Measurements from ENCODE around the gene ANKRD18A.
"Not testable (repeated sequence)": the region's sequence is repeated elsewhere in the genome, so short reads cannot be mapped to it uniquely, and the experiment has no call there.

Gene ANKRD18A

DNA sequence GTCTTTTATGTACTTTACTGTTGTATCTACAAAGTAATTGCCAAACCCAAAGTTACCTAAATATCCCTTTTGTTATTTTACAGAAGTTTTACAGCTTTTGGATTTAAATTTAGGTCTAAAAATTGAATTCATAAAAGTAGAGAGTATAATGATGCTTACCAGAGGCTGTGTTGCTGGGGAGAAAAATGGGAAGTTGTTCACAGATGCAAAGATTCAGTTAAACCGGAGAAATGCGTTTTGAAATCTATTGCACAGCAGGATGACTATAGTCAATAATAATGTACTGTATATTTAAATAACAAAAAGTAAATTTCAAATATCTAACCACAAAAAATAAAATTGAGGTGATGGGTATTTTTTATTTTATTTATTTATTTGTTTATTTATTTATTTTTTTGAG is 2.6 kb upstream of the ANKRD18A start:
- no peak for DNase-seq

DNA sequence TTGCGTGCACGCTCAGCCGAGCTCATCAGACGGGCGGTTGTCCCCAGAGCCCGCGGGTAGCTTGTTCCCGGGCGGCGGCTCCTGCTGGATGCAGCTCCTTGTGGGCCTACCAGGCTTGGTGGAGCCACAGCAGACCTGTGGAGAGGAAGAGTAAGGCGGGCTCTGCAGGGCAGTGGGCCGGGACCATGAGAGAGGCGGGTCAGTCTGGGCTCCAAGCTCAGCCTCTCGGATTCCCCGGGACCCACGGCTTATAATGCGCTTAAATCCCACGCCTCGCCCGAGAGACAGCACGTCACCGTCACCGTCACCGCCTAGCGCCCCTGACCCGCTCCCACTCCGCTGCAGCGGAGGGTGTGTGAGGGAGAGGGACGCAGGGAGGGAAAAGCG is 1.9 kb upstream of the ANKRD18A start:
- DNase-seq, result no peak

DNA sequence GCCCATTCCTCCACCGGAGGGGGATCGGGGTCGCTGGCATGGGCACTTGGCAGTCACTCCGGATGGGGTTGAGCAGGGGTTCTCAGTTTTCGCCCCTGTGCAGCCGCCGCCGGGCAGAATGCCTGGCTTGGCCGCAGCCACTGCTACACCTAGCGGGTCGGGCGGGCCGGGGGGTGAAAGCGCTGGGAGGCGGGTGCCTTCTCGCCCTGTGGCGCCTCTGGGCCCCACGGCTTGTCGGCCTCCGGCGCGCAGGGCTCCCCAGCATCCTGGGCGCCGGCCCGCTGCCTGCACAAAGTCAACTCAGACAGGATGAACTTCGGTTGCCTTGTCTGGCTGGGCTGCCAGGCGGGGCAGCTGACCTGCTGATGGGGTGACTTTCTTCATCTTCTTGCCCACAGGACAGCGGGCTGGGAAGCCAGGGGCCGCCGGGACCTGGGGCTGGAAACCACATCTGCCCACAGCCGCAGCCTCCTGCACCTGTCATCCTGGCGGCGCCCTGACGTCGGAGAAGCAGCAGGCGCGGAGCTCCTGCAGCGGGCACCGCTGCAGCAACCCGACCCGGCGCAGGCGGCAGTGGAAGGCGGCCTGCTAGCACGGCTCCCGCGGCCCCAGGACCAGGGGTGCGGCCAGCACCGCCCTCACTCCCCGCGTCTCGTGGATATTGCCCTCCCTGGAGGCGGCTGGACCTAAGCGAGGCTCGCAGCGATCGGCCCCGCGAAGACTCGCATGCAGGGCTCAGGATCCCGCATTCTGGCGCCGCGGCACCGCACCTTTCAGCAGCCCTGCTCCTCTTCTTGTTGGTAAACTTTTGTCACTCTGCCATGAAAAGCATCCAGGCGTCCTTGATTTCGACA is 1.3 kb upstream of the ANKRD18A start:
- no peak for DNase-seq

DNA sequence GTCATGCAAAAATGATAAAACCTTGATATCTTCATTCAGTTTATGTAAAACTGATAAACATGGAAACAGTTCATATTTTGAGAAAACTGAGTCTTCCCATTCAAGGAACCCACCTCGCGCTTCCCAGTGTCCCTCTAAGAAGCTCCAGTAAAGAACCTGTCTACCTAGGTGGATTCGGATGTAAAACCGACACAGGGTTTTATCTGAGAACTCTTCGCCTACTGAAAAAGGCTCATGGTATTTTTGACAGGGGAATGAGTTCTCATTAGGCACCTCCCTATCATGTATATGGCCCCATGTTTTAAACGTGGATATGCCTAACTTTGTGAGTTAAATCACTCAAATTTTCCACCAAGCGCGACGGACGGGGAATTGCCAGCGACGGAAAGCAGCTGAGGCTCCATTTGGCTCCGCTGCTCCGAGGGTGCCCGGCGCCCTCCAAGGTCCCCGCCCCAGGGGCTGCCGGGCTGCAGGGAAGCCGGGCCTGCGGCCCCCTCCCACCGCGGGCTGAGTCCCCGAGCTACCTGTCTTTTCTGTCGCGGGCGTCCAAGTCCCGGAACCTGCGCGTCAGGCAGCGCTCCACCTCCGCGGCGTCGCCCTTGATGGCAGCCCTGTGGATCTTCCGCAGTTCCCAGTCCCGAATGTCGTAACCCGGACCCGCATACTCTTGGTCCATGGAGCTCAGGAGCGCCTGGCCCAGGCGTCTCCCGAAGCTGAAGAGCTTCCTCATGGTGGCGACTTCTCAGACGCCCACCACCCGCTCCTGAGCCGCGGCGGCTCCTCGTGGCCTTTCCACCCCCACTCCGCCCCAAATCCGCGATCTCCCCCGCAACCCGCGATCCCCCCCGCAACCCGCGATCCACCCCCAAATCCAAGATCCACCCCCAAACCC is 594 bp downstream of the ANKRD18A start:
- DNase-seq, result no peak

DNA sequence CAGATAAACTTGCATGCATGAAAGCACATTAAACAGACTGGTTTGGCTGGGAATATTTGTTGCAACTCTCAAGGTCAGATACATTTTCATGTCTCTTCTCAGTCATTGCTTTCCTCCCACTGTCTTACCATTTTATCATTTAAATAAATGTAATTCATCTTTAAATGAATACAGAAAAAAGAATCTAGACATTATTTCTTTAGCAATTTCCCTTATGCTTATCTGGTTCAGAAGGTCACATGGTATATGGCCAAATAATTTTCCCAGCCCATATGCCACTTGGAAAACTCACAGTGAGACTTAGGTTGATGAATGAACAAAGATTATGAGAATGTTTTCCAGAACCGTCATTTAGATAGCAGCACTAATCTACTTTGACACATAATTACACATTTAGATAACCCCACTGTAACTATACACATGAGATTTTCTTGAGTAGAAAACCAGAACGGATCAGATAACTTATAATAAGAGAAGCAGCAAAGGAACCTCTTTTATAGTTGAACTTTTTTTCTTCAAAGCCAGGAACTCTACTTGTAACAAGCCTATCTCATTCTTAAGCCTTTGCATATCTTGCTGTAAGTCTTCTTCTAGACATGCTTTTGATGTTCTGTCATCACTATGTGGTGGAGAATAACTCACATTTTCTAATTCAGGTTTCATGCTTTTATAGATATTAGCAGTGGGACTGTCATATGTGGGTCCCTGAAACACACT is 22.2 kb downstream of the ANKRD18A start:
- not testable (repeated sequence) for DNase-seq

DNA sequence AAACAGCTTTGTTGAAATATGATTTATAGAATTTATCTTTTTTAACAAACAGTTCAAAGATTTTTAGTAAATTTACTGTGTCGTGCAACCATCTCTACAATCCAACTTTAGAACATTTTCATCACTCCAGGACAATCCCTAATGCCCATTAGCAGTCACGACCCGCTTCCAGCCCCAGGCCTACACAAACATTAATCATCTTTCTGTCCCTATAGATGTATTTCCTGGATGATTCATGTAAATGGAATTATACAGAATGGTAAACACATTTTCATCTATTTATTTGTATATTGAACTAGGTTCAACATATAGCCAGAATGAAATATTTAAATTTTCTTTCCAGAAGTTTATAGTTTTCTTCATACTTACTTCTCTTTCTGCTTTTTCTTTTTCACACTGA is 25.3 kb downstream of the ANKRD18A start:
- not testable (repeated sequence) for DNase-seq

DNA sequence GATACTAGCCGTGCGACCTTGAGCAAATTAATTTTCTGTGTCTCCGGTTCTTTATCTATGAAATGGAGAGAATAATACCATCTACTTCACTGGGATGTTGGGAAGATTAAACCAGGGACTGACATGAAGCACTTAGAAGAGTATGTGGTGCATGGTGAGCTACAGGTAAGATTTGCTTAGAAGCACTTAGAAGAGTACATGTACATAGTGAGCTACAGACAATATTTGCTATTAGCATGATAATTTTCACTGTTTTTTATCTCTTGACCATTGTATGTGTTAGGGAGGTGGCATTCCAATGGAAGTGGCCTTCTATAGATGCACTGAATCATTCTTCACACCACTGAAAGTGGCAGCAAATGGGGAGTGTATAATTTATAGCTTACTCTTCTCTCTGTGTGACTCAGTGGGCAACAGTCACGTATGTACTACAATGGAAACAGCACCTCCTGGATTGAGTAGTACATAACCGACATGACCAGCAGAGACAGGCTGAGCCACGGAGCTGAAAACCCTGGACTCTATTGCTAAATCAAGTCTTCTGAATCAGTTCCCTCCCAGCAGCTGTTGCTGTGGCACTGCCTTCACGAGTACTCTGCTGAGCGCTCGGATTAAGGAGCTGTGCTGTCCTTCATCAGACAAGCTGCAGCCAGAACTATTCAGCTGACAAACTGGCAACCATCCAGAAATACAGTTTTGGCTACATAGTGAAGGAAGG is 28.9 kb downstream of the ANKRD18A start:
- DNase-seq, result not testable (repeated sequence)

DNA sequence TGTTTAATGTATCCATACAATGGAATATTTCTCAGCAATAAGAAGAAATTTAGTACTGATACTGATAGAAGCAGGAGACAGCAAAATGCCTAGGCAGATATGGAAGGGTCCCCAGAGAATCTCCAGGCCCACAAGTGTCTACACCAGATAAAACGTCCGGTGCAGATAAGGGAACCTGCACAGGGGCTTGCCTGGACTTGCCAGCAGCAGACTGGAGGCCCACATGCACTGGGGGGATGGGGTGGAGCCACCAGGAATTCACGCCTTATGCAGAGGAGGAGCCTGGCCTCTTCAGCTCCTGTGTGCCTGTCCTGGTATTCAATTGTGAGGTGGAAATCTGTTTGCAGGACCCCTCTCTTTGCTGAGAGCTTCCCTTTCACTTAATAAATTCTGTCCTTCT is 36.6 kb downstream of the ANKRD18A start:
- DNase-seq, result not testable (repeated sequence)

DNA sequence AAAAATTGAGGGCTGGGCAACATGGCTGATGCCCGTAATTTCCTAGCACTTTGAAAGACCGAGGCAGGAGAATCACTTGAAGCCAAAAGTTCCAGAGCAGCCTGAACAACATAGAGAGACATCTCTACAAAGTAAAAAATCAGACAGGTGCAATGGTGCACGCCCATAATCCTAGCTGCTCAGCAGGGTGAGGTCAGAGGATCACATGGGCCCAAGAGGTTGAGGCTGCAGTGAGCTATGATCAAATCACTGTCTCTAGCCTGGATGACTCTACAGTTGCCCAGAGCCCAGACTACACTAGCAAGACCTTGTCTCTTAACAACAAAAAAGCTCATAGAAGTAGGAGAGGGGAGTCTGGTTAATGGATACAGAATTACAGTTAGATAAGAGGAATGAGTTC is 40.3 kb downstream of the ANKRD18A start:
- not testable (repeated sequence) for DNase-seq

DNA sequence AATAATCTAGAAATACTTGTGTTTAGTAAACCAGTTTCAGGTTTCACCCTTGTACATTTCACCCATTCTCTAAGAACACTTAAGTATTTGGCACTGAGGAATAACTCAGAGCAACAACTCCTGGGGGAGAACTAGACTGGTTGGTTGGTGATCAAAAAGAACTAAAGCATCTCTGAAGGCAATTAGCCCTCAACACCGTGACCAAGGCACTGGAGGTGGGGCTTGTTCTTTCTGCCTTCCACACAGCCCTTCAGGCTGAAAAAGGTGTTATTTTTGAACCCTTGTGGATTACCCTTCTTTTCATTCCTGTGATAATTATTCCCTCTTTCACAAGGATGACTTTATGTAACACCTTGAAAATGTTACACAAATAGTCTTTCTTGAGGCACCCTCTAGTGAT is 44.2 kb downstream of the ANKRD18A start:
- not testable (repeated sequence) for DNase-seq

DNA sequence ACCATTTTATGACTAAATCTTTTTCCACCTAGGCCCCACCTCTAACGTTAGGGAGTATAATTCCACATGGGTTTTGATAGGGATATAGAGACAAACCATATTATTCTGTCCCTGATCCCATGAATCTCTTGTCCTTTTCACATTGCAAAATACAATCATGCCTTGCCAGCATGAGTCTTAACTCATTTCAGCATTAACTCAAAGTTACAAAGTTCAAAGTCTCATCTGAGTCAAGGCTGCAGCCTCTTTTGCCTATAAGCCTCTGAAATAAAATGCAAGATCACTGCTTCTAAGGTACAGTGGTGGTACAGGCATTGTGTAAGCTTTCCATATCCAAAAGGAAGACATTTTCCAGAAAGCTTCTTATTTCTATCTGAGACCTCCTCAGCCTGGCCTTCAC is 54.3 kb downstream of the ANKRD18A start:
- not testable (repeated sequence) for DNase-seq

DNA sequence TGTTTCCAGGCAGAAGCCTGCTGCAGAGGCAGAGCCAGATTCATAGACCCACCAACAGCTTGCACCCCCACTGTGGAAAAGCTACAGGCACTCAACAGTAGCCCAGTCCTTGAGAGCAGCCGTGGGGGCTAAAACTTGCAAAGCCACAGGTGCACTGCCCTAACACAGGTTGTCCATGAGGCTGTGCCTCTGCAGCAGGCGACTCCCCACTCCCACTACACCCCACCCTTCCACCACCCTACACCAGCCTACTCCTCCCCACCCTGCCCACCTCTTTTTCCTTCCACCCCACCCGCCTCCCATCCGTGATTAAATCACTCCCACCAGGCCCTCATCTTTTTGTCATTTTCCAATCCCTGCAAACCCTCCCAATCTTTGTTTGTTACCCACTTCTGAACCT is 55.2 kb downstream of the ANKRD18A start:
- DNase-seq, result not testable (repeated sequence)

DNA sequence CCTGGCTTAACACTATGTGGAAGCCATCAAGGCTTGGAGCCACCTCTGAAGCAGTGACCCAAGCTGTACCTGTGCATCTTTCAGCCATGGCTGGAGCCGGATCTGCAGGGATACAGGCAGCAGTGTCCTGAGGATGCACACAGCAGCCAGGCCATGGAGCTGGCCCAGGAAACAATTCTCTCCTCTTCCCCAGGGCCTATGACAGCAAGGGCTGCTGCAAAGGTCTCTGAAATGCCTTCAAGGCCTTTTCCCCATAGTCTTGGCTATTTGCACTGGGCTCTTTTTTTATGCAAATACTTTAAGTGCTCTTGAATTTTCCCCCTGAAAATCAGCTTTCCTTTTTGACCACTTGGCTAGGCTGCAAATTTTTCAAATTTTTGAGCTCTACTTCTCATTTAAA is 56.5 kb downstream of the ANKRD18A start:
- not testable (repeated sequence) for DNase-seq

DNA sequence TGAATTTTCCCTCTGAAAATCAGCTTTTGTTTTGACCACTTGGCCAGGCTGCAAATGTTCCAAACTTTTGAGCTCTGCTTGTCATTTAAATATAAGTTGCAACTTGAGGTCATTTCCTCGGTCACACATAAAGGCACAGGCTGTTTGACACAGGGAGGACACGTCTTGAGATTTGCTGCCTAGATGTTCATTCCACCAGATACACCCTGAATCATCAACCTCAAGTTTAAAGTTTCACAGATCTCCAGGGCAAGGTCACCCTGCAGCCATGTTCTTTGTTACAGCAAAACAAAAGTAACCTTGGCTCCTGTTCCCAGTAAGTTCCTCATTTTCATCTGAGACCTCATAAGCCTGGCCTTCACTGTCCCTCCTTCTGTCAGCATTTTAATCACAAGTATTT is 59.3 kb downstream of the ANKRD18A start:
- DNase-seq, result not testable (repeated sequence)

DNA sequence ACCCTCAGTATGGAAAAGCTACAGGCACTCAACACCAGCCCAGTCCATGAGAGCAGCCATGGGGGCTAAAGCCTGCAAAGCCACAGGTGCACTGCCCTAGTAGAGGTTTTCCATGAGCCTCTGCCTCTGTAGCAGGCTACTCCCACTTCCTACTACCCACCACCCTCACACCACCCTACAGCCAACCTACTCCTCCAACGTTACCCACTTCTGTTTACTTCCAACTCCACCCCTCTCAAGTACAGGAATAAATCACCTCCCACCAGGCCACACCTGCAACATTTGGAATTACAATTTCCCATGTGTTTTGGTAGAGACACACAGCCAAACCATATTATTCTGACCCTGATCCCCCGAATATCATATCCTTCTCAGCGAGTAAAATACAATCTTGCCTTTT is 61.2 kb downstream of the ANKRD18A start:
- not testable (repeated sequence) for DNase-seq

DNA sequence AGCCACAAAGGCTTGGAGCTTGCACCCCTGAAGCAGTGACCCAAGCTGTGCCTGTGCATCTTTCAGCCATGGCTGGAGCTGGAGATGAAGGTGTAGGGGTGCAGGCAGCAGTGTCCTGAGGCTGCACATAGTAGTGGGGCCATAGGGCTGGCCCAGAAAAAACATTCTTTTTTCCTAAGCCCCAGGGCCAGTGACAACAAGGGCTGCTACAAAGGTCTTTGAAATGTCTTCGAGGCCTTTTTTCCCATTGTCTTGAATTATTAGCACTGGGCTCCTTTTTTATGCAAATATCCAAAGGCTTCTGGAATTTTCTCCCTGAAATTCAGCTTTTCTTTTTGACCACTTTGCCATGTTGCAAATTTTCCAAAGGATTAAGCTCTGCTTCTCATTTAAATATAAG is 62.6 kb downstream of the ANKRD18A start:
- not testable (repeated sequence) for DNase-seq

DNA sequence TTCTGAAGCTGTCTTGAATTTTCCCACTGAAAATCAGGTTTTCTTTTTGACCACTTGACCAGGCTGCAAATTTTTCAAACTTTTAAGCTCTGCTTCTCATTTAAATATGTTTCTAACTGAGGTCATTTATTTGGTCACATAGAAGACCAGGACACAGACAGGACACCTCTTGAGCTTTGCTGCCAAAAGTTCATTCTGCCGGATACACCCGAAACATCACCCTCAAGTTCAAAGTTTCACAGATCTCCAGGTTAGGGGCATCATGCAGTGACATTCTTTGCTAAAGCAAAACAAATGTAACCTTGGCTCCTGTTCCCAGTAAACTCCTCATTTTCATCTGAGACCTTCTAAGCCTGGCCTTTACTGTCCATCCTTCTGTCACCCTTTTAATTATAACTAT is 65.4 kb downstream of the ANKRD18A start:
- not testable (repeated sequence) for DNase-seq

DNA sequence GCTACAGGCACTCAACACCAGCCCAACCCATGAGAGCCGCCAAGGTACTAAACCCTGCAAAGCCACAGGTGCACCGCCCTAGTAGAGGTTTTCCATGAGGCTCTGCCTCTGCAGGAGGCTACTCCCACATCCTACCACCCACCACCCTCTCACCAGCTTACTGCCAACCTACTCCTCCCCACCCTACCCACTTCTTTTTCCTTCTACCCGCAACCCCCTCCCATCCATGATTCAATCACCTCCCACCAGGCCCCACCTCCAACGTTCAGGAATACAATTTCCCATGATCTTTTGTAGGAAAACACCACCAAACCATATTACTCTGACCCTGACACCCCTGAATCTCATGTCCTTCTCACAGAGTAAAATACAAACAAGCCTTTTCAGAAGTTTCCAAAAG is 67.4 kb downstream of the ANKRD18A start:
- DNase-seq, result not testable (repeated sequence)

DNA sequence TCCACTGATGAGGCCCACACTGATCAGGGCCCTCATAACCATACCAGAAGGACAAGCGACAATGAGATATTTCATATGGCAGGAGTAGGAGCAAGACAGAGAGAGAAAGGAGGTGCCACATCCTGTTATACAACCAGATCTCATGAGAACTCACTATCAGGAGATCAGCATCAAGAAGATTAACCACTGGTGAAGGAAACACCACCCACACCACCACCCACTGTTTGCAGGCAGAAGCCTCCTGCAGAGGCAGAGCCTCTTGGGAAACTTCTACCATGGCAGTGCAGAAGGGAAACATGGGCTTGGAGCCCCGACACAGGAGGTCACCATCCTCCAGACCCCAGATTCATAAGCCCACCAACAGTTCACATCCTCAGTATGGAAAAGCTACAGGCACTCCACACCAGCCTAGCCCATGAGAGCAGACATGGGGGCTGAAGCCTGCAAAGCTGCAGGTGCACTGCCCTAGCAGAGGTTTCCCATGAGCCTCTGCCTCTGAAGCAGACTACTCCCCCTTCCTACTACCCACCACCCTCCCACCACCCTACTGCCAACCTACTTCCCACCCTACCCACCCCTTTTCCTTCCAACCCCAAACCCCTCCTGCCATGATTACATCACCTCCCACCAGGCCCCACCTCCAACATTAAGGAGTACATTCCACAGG is 73.8 kb downstream of the ANKRD18A start:
- DNase-seq, result not testable (repeated sequence)

DNA sequence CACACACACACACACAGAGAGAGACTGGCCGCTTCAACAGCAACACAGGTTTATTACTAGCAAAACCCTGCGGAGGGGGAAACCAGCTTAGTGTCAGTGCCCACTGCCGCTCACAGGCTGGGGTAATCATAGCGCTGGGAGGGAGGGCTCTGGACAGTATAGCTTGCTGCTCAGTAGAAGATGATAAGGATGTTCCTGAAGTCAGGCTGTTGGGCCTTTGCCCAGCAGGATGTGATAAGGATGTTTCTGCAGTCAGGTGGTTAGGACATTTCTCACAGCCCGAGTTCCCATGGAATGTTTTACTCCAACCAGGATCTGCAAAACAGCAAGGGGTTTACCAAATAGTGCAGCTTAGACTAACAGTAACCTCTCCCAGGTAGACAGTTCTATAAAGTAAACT is 79.9 kb downstream of the ANKRD18A start:
- not testable (repeated sequence) for DNase-seq

DNA sequence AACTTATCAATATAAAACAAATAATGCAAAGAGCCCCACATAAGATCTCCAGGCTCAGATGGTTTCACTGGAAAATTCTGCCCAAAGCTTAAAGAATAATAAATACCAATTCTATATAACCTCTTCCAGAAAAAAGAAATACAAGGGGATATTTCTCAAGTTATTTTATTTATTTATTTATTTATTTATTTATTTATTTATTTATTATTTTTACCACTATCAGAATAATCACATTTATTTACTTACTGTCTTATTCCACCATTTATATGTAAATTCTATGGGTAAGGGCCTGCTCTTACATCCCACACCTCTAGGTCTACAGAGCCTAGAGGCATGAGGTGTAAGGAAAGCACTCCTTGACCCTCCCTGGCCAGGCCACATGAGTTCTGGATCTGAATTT is 91.1 kb downstream of the ANKRD18A start:
- no peak for DNase-seq

DNA sequence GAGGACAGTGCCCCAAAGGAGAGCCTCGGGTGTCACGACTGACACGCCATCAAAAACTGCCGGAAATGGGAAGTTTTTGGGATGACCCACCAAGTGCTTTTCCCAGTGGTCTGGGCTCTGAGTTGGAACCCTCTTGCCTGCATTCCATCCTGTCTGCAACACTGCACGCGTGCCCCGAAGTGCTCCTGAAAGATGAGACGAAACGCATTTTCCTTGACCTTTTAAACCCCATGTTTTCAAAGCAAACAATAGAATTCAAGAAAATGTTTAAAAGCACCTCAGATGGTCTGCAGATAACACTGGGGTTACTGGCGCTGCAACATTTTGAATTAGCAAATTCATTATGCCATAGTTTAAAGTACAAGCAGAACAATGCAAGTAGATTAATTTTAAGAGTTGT is 92.9 kb downstream of the ANKRD18A start:
- DNase-seq, result no peak
